Naive thymus-derived CD4-positive, alpha-beta T cell (primary cell): ENCODE data around the gene NDUFAB1. TPM values are rescaled to one million over a fixed set of nuclear protein-coding genes. Genes with fewer than 3 reads are reported as not detected.

Experiments used
- ATAC-seq: fragments of 150-1000 bp; cut with Tn5 transposase; 2 replicates; pipeline ENCODE4 v1.10.0; 2021; ENCODE audit warnings: mild to moderate bottlenecking, moderate library complexity
- CTCF ChIA-PET: fragments of 350-600 bp; sonication (Branson Sonifier 250); formaldehyde crosslinking; loops from one replicate; lab custom pipeline; 2021; ENCODE audit warnings: antibody characterized with exemption; lab: Charles Lee
- POLR2A ChIA-PET: fragments of 350-600 bp; sonication (Branson Sonifier 250); formaldehyde crosslinking; loops from one replicate; lab custom pipeline; 2021; ENCODE audit warnings: antibody characterized with exemption, inconsistent platforms; lab: Charles Lee
- DNase-seq, 9 donors: peaks; one replicate each; pipeline versions ENCODE4 v3.0.0 to v3.0.0-alpha.2; 2020 to 2022; ENCODE audit warnings: mixed read lengths in 1 of 9
- H3K27ac ChIP-seq: one replicate; pipeline ENCODE4 v1.7.0; 2013; ENCODE audit warnings: mild to moderate bottlenecking, low read depth, low read length, moderate library complexity
- H3K27me3 ChIP-seq, 2 donors: one replicate each; pipeline ENCODE4 v1.7.0; 2013; ENCODE audit warnings: low read length in 2 of 2, mild to moderate bottlenecking in 2 of 2, moderate library complexity in 2 of 2; ENCODE audit not compliant: control insufficient read depth in 2 of 2, insufficient read depth in 2 of 2
- H3K36me3 ChIP-seq, 3 experiments: 1 replicate in 2 of 3; 2 replicates in 1 of 3; pipeline ENCODE4 v1.7.0; 2013; ENCODE audit warnings: low read length in 3 of 3, mild to moderate bottlenecking in 3 of 3, moderate library complexity in 1 of 3; ENCODE audit not compliant: insufficient read depth in 3 of 3, control insufficient read depth in 2 of 3
- H3K4me1 ChIP-seq, 2 donors: one replicate each; pipeline ENCODE4 v1.7.0; 2013; ENCODE audit warnings: low read length in 2 of 2, mild to moderate bottlenecking in 2 of 2, moderate library complexity in 1 of 2; ENCODE audit not compliant: control insufficient read depth in 2 of 2, insufficient read depth in 2 of 2
- H3K4me3 ChIP-seq: 2 replicates; pipeline ENCODE4 v1.7.0; 2013; ENCODE audit warnings: mild to moderate bottlenecking, low read length
- H3K9me3 ChIP-seq, 3 experiments: 1 replicate in 2 of 3; 2 replicates in 1 of 3; pipeline ENCODE4 v1.7.0; 2013; ENCODE audit warnings: low read length in 3 of 3; ENCODE audit not compliant: control insufficient read depth in 2 of 3
- H3K27ac Mint-ChIP-seq, 9 donors: one replicate each; pipeline ENCODE4 v1.8.0; 2020 to 2022; ENCODE audit warnings: mixed read lengths in 9 of 9, mild to moderate bottlenecking in 8 of 9, moderate library complexity in 5 of 9, inconsistent platforms in 2 of 9
- H3K27me3 Mint-ChIP-seq, 5 donors: one replicate each; pipeline ENCODE4 v1.8.0; 2021 to 2022; ENCODE audit warnings: mixed read lengths in 5 of 5, mild to moderate bottlenecking in 1 of 5
- H3K36me3 Mint-ChIP-seq, 5 donors: one replicate each; pipeline ENCODE4 v1.8.0; 2020 to 2022; ENCODE audit warnings: mixed read lengths in 5 of 5, mild to moderate bottlenecking in 3 of 5, inconsistent platforms in 1 of 5
- H3K4me1 Mint-ChIP-seq, 7 donors: one replicate each; pipeline ENCODE4 v1.8.0; 2020 to 2022; ENCODE audit warnings: mixed read lengths in 7 of 7, mild to moderate bottlenecking in 3 of 7, inconsistent platforms in 1 of 7
- H3K4me3 Mint-ChIP-seq, 10 donors: one replicate each; pipeline ENCODE4 v1.8.0; 2020 to 2022; ENCODE audit warnings: mild to moderate bottlenecking in 10 of 10, mixed read lengths in 10 of 10, moderate library complexity in 6 of 10, inconsistent platforms in 2 of 10
- H3K9me3 Mint-ChIP-seq, 11 donors: one replicate each; pipeline ENCODE4 v1.8.0; 2020 to 2022; ENCODE audit warnings: mixed read lengths in 11 of 11, mild to moderate bottlenecking in 4 of 11, inconsistent platforms in 1 of 11, moderate library complexity in 1 of 11
- intact Hi-C, 2 donors: fragments of 100-400 bp; cut with micrococcal nuclease; formaldehyde crosslinking; loops; one replicate each; pipeline ENCODE4 v1.15.1; 2023
- polyA plus RNA-seq, 2 donors: library from polyadenylated mRNA; unstranded; fragments of 300-500 nt; fragmentation: Illumina TruSeq; gene quantifications; one replicate each; pipeline ENCODE4 v1.2.3, GENCODE V29; 2021
- total RNA-seq, 6 experiments: library from RNA in 5 of 6; stranded (reverse) in 5 of 6; gene quantifications; 1 replicate in 5 of 6; 2 replicates in 1 of 6; pipeline ENCODE4 v1.2.3 and lab custom pipeline; 2021 to 2026

Gene NDUFAB1
- total and polyA plus RNA-seq, 7 experiments from 2014 or later: 24.2 to 209 (median 39.9) TPM

- ChIA-PET CTCF (no interaction called here), POLR2A (interaction anchor here (0.5 kb wide), 1 partner anchor 12 kb away, joined by 3 read pairs; no protein-coding TSS in a partner anchor)
- Histone ChIP-seq H3K4me1 (no peaks in the 10 kb centered on the region), H3K36me3 (peaks cover 0 to 77% (median 16%) of the 10 kb centered on the region in 3 experiments), H3K4me3 (no peak overlapping the region), H3K27me3 (no peaks in the 10 kb centered on the region), H3K9me3 (no peaks in the 10 kb centered on the region), H3K27ac (no peak overlapping the region)
- no peak overlapping the region for H3K4me3 Mint-ChIP-seq
- H3K27ac Mint-ChIP-seq: no peak overlapping the region
- intact Hi-C loops: loop anchor here in 1 of 2 donors (5.0 kb wide), 1 partner anchor 35 kb away; no protein-coding TSS in a partner anchor
- peaks cover 4 to 41% (median 12%) of the 10 kb centered on the region in 5 donors for H3K36me3 Mint-ChIP-seq
- ATAC-seq (no peak), DNase-seq (no peak)
- H3K9me3 Mint-ChIP-seq: no peaks in the 10 kb centered on the region
- H3K27me3 Mint-ChIP-seq: no peaks in the 10 kb centered on the region
- peaks cover 0 to 5% (median 0%) of the 10 kb centered on the region in 7 donors for H3K4me1 Mint-ChIP-seq
Observed at GRCh38 chr16:23571895-23572294, 24.2 kb downstream of the NDUFAB1 start.

GRCh38 chr16:23570992-23571632, 25.0 kb downstream of the NDUFAB1 start:
- no peaks in the 10 kb centered on the region for H3K9me3 ChIP-seq
- no peaks in the 10 kb centered on the region for H3K27me3 ChIP-seq
- Mint-ChIP-seq H3K27ac (peak overlapping the region in 1 of 9 donors; percentile 48), H3K36me3 (peaks cover 4 to 44% (median 12%) of the 10 kb centered on the region in 5 donors), H3K9me3 (no peaks in the 10 kb centered on the region), H3K27me3 (no peaks in the 10 kb centered on the region), H3K4me1 (peaks cover 0 to 5% (median 0%) of the 10 kb centered on the region in 7 donors), H3K4me3 (no peak overlapping the region)
- ATAC-seq (peak; percentile 78), DNase-seq (no peak)
- no peak overlapping the region for H3K27ac ChIP-seq
- POLR2A ChIA-PET: interaction anchor here (0.5 kb wide), 1 partner anchor 11 kb away, joined by 3 read pairs; no protein-coding TSS in a partner anchor
- CTCF ChIA-PET: no interaction called here
- intact Hi-C loops: loop anchor here in 1 of 2 donors (5.0 kb wide), 1 partner anchor 36 kb away; no protein-coding TSS in a partner anchor
- H3K4me1 ChIP-seq: no peaks in the 10 kb centered on the region
- H3K36me3 ChIP-seq: peaks cover 0 to 79% (median 21%) of the 10 kb centered on the region in 3 experiments
- no peak overlapping the region for H3K4me3 ChIP-seq

GRCh38 chr16:23567602-23568001, 28.5 kb downstream of the NDUFAB1 start:
- intact Hi-C loops: no loop called here
- H3K4me3 ChIP-seq: no peak overlapping the region
- Mint-ChIP-seq H3K27ac (peak overlapping the region in 1 of 9 donors; percentile 19), H3K4me1 (peaks cover 0 to 10% (median 4%) of the 10 kb centered on the region in 7 donors), H3K9me3 (no peaks in the 10 kb centered on the region), H3K4me3 (no peak overlapping the region), H3K27me3 (no peaks in the 10 kb centered on the region), H3K36me3 (peaks cover 15 to 62% (median 23%) of the 10 kb centered on the region in 5 donors)
- no peaks in the 10 kb centered on the region for H3K27me3 ChIP-seq
- ChIA-PET CTCF (no interaction called here), POLR2A (no interaction called here)
- H3K27ac ChIP-seq: no peak overlapping the region
- peaks cover 8 to 91% (median 34%) of the 10 kb centered on the region in 3 experiments for H3K36me3 ChIP-seq
- no peaks in the 10 kb centered on the region for H3K9me3 ChIP-seq
- DNase-seq (no peak), ATAC-seq (no peak)
- no peaks in the 10 kb centered on the region for H3K4me1 ChIP-seq

GRCh38 chr16:23566724-23567123, 29.4 kb downstream of the NDUFAB1 start:
- Histone ChIP-seq H3K27me3 (no peaks in the 10 kb centered on the region), H3K36me3 (peaks cover 8 to 91% (median 42%) of the 10 kb centered on the region in 3 experiments), H3K4me3 (no peak overlapping the region), H3K27ac (no peak overlapping the region), H3K4me1 (no peaks in the 10 kb centered on the region), H3K9me3 (no peaks in the 10 kb centered on the region)
- intact Hi-C loops: no loop called here
- H3K27me3 Mint-ChIP-seq: no peaks in the 10 kb centered on the region
- no peak overlapping the region for H3K27ac Mint-ChIP-seq
- no peaks in the 10 kb centered on the region for H3K9me3 Mint-ChIP-seq
- peaks cover 15 to 66% (median 25%) of the 10 kb centered on the region in 5 donors for H3K36me3 Mint-ChIP-seq
- ATAC-seq: no peak
- ChIA-PET POLR2A (no interaction called here), CTCF (no interaction called here)
- H3K4me1 Mint-ChIP-seq: peaks cover 0 to 13% (median 4%) of the 10 kb centered on the region in 7 donors
- DNase-seq: no peak
- no peak overlapping the region for H3K4me3 Mint-ChIP-seq

- CTCF ChIA-PET: no interaction called here
- H3K36me3 ChIP-seq: peaks cover 8 to 91% (median 38%) of the 10 kb centered on the region in 3 experiments
- no peak overlapping the region for H3K27ac Mint-ChIP-seq
Observed at GRCh38 chr16:23564575-23565363, 31.3 kb downstream of the NDUFAB1 start.

GRCh38 chr16:23563186-23563585, 32.9 kb downstream of the NDUFAB1 start:
- Histone ChIP-seq H3K27me3 (no peaks in the 10 kb centered on the region), H3K4me1 (peaks cover 6% of the 10 kb centered on the region in 2 donors), H3K9me3 (no peaks in the 10 kb centered on the region), H3K27ac (no peak overlapping the region), H3K4me3 (no peak overlapping the region), H3K36me3 (peaks cover 8 to 82% (median 36%) of the 10 kb centered on the region in 3 experiments)
- peaks cover 16 to 62% (median 21%) of the 10 kb centered on the region in 5 donors for H3K36me3 Mint-ChIP-seq
- ChIA-PET POLR2A (no interaction called here), CTCF (no interaction called here)
- ATAC-seq (no peak), DNase-seq (no peak)
- H3K9me3 Mint-ChIP-seq: no peaks in the 10 kb centered on the region
- intact Hi-C loops: no loop called here
- H3K27me3 Mint-ChIP-seq: no peaks in the 10 kb centered on the region
- H3K27ac Mint-ChIP-seq: peak overlapping the region in 2 of 9 donors; percentile 44 to 51
- H3K4me3 Mint-ChIP-seq: no peak overlapping the region
- peaks cover 8 to 35% (median 22%) of the 10 kb centered on the region in 7 donors for H3K4me1 Mint-ChIP-seq

More at GRCh38 chr16:23564575-23565363, 31.3 kb downstream of the NDUFAB1 start:
- no peak overlapping the region for H3K4me3 Mint-ChIP-seq
- ATAC-seq: no peak
- intact Hi-C loops: no loop called here
- H3K4me1 Mint-ChIP-seq: peaks cover 4 to 20% (median 11%) of the 10 kb centered on the region in 7 donors
- Histone ChIP-seq H3K27ac (no peak overlapping the region), H3K9me3 (no peaks in the 10 kb centered on the region), H3K4me1 (no peaks in the 10 kb centered on the region), H3K27me3 (no peaks in the 10 kb centered on the region), H3K4me3 (no peak overlapping the region)
- no peak for DNase-seq
- POLR2A ChIA-PET: no interaction called here
- H3K27me3 Mint-ChIP-seq: no peaks in the 10 kb centered on the region
- peaks cover 16 to 60% (median 24%) of the 10 kb centered on the region in 5 donors for H3K36me3 Mint-ChIP-seq
- no peaks in the 10 kb centered on the region for H3K9me3 Mint-ChIP-seq
